Loucy (cell line): ENCODE measurements around the gene CHEK2.
A peak's percentile ranks its signal among the peaks of the same experiment; 100 is the strongest.

Experiments used
- H2AFZ ChIP-seq: fragments of 200-600 bp; sonication (generic); 2 replicates; pipeline ENCODE4 v1.6.0; 2016; ENCODE audit warnings: antibody characterized with exemption, mild to moderate bottlenecking, low read length, moderate library complexity
- H3F3A ChIP-seq: fragments of 200-600 bp; 2 replicates; pipeline ENCODE4 v1.6.0; 2016; ENCODE audit warnings: antibody characterized with exemption, low read depth, mild to moderate bottlenecking
- H3K27me3 ChIP-seq: fragments of 200-600 bp; sonication (generic); 2 replicates; pipeline ENCODE4 v1.6.1; 2014; ENCODE audit warnings: low read length, mild to moderate bottlenecking; ENCODE audit not compliant: insufficient read depth, poor library complexity, severe bottlenecking
- H3K36me3 ChIP-seq: fragments of 200-600 bp; sonication (generic); 2 replicates; pipeline ENCODE4 v1.6.1; 2016; ENCODE audit warnings: low read length; ENCODE audit not compliant: insufficient read depth
- H3K4me1 ChIP-seq: fragments of 200-600 bp; sonication (generic); 2 replicates; pipeline ENCODE4 v1.5.1; 2014; ENCODE audit warnings: low read length, mild to moderate bottlenecking; ENCODE audit not compliant: insufficient read depth, poor library complexity, severe bottlenecking
- H3K4me2 ChIP-seq: fragments of 200-600 bp; sonication (generic); 2 replicates; pipeline ENCODE4 v1.6.0; 2014; ENCODE audit warnings: antibody characterized with exemption, low read length, low read depth, mild to moderate bottlenecking; ENCODE audit not compliant: poor library complexity, severe bottlenecking
- H3K4me3 ChIP-seq: fragments of 200-600 bp; sonication (generic); 2 replicates; pipeline ENCODE4 v1.5.1; 2014; ENCODE audit warnings: low read length, mild to moderate bottlenecking, mixed read lengths; ENCODE audit not compliant: poor library complexity, severe bottlenecking
- H3K79me2 ChIP-seq: fragments of 200-600 bp; sonication (generic); 2 replicates; pipeline ENCODE4 v1.6.1; 2014; ENCODE audit warnings: low read length; ENCODE audit not compliant: insufficient read depth
- H3K9ac ChIP-seq: fragments of 200-600 bp; sonication (generic); 2 replicates; pipeline ENCODE4 v1.6.0; 2014; ENCODE audit warnings: mild to moderate bottlenecking, low read depth, low read length, moderate library complexity; ENCODE audit not compliant: poor library complexity, severe bottlenecking
- H3K9me2 ChIP-seq: fragments of 200-600 bp; sonication (generic); replicated peaks from 2 replicates; pipeline ENCODE4 v1.6.1; 2016; ENCODE audit warnings: low read depth, low read length, mixed read lengths
- H3K9me3 ChIP-seq: fragments of 200-600 bp; sonication (generic); 2 replicates; pipeline ENCODE4 v1.6.1; 2014; ENCODE audit warnings: mild to moderate bottlenecking, antibody characterized with exemption, low read length, low read depth; ENCODE audit not compliant: insufficient read depth
- H4K20me1 ChIP-seq: fragments of 200-600 bp; sonication (generic); 2 replicates; pipeline ENCODE4 v1.6.0; 2014; ENCODE audit warnings: antibody characterized with exemption, low read length, mild to moderate bottlenecking; ENCODE audit not compliant: insufficient read depth, poor library complexity, severe bottlenecking
- EZH2phosphoT487 ChIP-seq: fragments of 200-600 bp; IDR thresholded peaks from 2 replicates; pipeline ENCODE4 v1.6.1; 2018; ENCODE audit warnings: antibody characterized with exemption, mild to moderate bottlenecking, moderate library complexity, borderline replicate concordance
- TF ChIP-seq, protein P1 (sequence below): fragments of 200-600 bp; sonication (generic); conservative IDR thresholded peaks from 2 replicates; pipeline ENCODE4 v1.5.1; 2014; ENCODE audit warnings: mild to moderate bottlenecking, antibody characterized with exemption, low read length

The CHEK2 gene

DNA sequence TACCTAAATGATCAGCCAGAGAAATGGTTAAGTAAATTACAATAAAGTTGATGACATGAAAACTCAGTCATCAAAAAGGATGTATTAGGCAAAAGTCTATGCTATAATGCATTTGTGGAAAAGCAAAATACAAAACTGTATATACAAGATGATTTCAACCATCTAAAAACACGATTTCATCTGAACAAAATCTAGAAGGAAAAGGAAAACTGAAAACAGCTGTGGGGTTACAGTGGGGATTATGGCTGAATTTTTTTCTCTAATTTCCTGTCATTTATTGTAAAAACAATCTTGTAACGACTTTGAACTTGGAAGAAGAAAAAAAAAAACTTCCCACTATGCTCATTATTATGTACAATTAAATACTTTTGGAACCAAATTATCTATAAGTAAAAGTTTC, 30.3 kb downstream of the CHEK2 start:
- H3F3A ChIP-seq: no peaks in the 10 kb centered on the region
- H2AFZ ChIP-seq: no peak overlapping the region
- H4K20me1 ChIP-seq: no peaks in the 10 kb centered on the region
- H3K79me2 ChIP-seq: no peaks in the 10 kb centered on the region
- H3K9me3 ChIP-seq: no peaks in the 10 kb centered on the region
- peaks cover 41% of the 10 kb centered on the region for H3K36me3 ChIP-seq
- H3K27me3 ChIP-seq: no peaks in the 10 kb centered on the region
- TF ChIP-seq EZH2phosphoT487: no peak
- TF ChIP-seq, protein P1, sequence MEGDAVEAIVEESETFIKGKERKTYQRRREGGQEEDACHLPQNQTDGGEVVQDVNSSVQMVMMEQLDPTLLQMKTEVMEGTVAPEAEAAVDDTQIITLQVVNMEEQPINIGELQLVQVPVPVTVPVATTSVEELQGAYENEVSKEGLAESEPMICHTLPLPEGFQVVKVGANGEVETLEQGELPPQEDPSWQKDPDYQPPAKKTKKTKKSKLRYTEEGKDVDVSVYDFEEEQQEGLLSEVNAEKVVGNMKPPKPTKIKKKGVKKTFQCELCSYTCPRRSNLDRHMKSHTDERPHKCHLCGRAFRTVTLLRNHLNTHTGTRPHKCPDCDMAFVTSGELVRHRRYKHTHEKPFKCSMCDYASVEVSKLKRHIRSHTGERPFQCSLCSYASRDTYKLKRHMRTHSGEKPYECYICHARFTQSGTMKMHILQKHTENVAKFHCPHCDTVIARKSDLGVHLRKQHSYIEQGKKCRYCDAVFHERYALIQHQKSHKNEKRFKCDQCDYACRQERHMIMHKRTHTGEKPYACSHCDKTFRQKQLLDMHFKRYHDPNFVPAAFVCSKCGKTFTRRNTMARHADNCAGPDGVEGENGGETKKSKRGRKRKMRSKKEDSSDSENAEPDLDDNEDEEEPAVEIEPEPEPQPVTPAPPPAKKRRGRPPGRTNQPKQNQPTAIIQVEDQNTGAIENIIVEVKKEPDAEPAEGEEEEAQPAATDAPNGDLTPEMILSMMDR: no peak
- H3K9me2 ChIP-seq: no peaks in the 10 kb centered on the region
- peak overlapping the region; percentile 12 for H3K4me2 ChIP-seq
- H3K4me3 ChIP-seq: no peak overlapping the region
- no peak overlapping the region for H3K9ac ChIP-seq
- peaks cover 29% of the 10 kb centered on the region for H3K4me1 ChIP-seq

DNA sequence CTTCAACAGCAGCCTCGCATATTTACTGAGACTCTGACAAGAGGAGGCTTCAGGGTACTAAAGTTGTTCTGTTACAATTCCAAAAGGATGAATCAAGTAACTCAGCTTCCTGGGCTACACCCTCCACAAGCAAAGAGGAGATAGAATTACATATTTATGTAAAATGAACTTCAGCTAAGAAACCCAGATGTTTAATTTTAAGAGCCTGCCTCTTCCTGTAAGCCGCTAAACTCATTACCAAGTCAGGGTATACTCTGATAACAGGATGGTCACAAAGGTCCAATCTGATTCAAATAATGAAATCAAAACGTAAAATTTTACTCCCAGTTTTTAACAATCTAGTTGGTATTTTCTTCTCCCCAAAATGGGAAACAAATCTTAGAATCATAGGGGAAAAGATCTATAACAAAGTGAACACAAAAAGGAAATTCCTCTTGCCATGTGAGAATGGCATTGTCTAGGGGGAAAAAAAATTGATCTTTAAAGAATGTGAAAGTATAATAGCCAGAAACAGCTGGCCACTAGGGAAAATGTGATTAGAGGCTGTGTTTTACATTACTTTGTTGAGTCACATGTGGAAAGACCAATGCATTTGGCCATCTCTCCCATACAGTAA, 30.9 kb downstream of the CHEK2 start:
- Histone ChIP-seq H2AFZ (no peak overlapping the region), H3K9ac (no peak overlapping the region), H3K9me3 (no peaks in the 10 kb centered on the region), H3K4me3 (no peak overlapping the region), H3K27me3 (no peaks in the 10 kb centered on the region), H3F3A (no peaks in the 10 kb centered on the region), H3K79me2 (no peaks in the 10 kb centered on the region), H3K4me1 (peaks cover 29% of the 10 kb centered on the region), H3K4me2 (peak overlapping the region; percentile 12), H4K20me1 (no peaks in the 10 kb centered on the region), H3K36me3 (peaks cover 45% of the 10 kb centered on the region), H3K9me2 (no peaks in the 10 kb centered on the region)
- TF ChIP-seq, protein P1: no peak
- TF ChIP-seq EZH2phosphoT487: no peak

DNA sequence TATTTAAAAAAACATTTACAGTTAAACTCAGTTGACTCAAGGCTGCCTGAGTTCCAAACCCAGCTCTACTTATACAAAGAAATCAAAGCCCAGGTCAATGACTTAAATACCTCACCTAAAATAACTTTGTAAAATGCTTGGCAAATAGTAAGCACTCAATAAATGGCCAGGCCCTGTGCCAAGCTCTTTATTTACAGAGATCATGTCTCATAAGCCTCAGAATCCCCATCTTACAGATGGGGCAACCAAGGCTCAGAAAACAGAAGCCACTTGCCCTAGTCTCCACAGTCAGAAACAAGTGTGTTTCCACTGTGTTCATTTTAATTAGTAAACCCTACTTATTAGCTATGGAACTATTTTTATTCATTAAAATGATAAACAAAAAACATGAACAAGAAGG, 31.5 kb downstream of the CHEK2 start:
- H3K4me2 ChIP-seq: peak overlapping the region; percentile 12
- H3K9me3 ChIP-seq: no peaks in the 10 kb centered on the region
- no peaks in the 10 kb centered on the region for H3K79me2 ChIP-seq
- H3F3A ChIP-seq: no peaks in the 10 kb centered on the region
- H3K4me3 ChIP-seq: no peak overlapping the region
- no peaks in the 10 kb centered on the region for H3K27me3 ChIP-seq
- H3K9me2 ChIP-seq: no peaks in the 10 kb centered on the region
- no peak overlapping the region for H2AFZ ChIP-seq
- TF ChIP-seq, protein P1: no peak
- no peak for TF ChIP-seq EZH2phosphoT487
- H3K4me1 ChIP-seq: peaks cover 29% of the 10 kb centered on the region
- no peaks in the 10 kb centered on the region for H4K20me1 ChIP-seq
- H3K9ac ChIP-seq: no peak overlapping the region
- H3K36me3 ChIP-seq: peaks cover 45% of the 10 kb centered on the region
